Heart right ventricle (tissue), 16 donors: ENCODE measurements around the gene SP100. TPM values are rescaled to one million over a fixed set of nuclear protein-coding genes. Genes with fewer than 3 reads are reported as not detected.

Experiments used
- ATAC-seq, 8 donors: fragments of 200-7000 bp; cut with Tn5 transposase; one replicate each; pipeline ENCODE4 v1.9.1; 2020; ENCODE audit warnings: mild to moderate bottlenecking in 8 of 8, moderate library complexity in 8 of 8, moderate number of reproducible peaks in 1 of 8
- DNase-seq, 2 donors: peaks; one replicate each; pipeline ENCODE4 v3.0.0-alpha.2; 2020
- H3K27ac ChIP-seq, 10 donors: fragments of 200-600 bp; sonication (generic) in 2 of 10; one replicate each; pipeline versions ENCODE4 v1.5.0 to v1.8.0; 2020 to 2022; ENCODE audit warnings: mild to moderate bottlenecking in 3 of 10
- H3K27me3 ChIP-seq, 7 donors: fragments of 200-600 bp; one replicate each; pipeline ENCODE4 v1.8.0; 2021 to 2022; ENCODE audit warnings: mild to moderate bottlenecking in 2 of 7
- H3K36me3 ChIP-seq, 9 donors: fragments of 200-600 bp; sonication (generic) in 1 of 9; one replicate each; pipeline versions ENCODE4 v1.5.0 to v1.8.0; 2020 to 2022; ENCODE audit warnings: mild to moderate bottlenecking in 2 of 9
- H3K4me1 ChIP-seq, 9 donors: fragments of 200-600 bp; sonication (generic) in 1 of 9; one replicate each; pipeline versions ENCODE4 v1.5.0 to v1.8.0; 2020 to 2022; ENCODE audit warnings: mild to moderate bottlenecking in 4 of 9
- H3K4me3 ChIP-seq, 10 donors: fragments of 200-600 bp; sonication (generic) in 2 of 10; one replicate each; pipeline versions ENCODE4 v1.5.0 to v1.8.0; 2020 to 2022; ENCODE audit warnings: mild to moderate bottlenecking in 7 of 10, moderate library complexity in 2 of 10
- H3K9me3 ChIP-seq, 11 donors: fragments of 200-600 bp in 10 of 11; sonication (generic) in 2 of 11; one replicate each; pipeline versions ENCODE4 v1.5.0 to v1.8.0; 2013 to 2022; ENCODE audit warnings: mild to moderate bottlenecking in 2 of 11, control low read depth in 1 of 11, moderate library complexity in 1 of 11
- CTCF ChIP-seq, 9 donors: fragments of 200-600 bp; sonication (generic) in 2 of 9; IDR thresholded peaks; one replicate each; pipeline versions ENCODE4 v1.5.0 to v1.8.0; 2021 to 2022; ENCODE audit warnings: antibody characterized with exemption in 9 of 9, mild to moderate bottlenecking in 5 of 9, moderate library complexity in 1 of 9
- WGBS, 2 donors: extraction: QIAGEN DNeasy Blood & Tissue Kit; methylation state at CpG; one replicate each; pipeline ENCODE4 v1.1.7; 2013; ENCODE audit warnings: inconsistent platforms in 1 of 2; 5-methylcytosine and 5-hydroxymethylcytosine counted together
- intact Hi-C, 10 donors: fragments of 100-400 bp; cut with DNase I; formaldehyde crosslinking; loops; one replicate each; pipeline versions ENCODE4 v1.11.1 to v1.14.2; 2022
- polyA plus RNA-seq, 2 donors: library from polyadenylated mRNA; stranded (reverse); fragments of 200-250 nt; gene quantifications; one replicate each; pipeline ENCODE4 v1.2.3, GENCODE V29; 2013
- total RNA-seq, 10 donors: library from RNA; stranded (reverse); fragmentation: NEBNext Ultra II Directional in 3 of 10; extraction: Animal tissue kit (Norgen Biotek cat#: 25700) in 3 of 10; gene quantifications; one replicate each; pipeline versions ENCODE4 v1.2.1 to v1.2.4, GENCODE V29; 2021 to 2023
- donor health status: Arrhythmogenic right ventricular cardiomyopathy.
- donor health status: ischemic (EF 13 %, LVEDD 7.1; RV severe dilation, severe dysfunction).
- donor health status: healthy with polysubstance abuse.
- donor health status: DM: no; HTN: yes; CAD: no.
- donor health status: DM: no; HTN: no; CAD: no.
- donor health status: ischemic (EF 25% LVEDD 6.9; RV normal size, moderate dysfunction).
- donor health status: ischemic (EF 25% LVEDD 5.7; RV mildly dilated, moderate dysfunction).
- donor health status: healthy.
- donor health status: DM: yes; HTN: yes; CAD: no.
- donor health status: Ischemic cardiomyopathy.
- donor health status: ischemic (EF 35%, LVEDD 5.7; RV mildly dilated, moderate dysfunction).
- donor health status: nonischemic (EF 11% LVEDD 7.7; RV severe dilation, severe dysfunction).
- donor health status: DM: yes; HTN: yes; CAD: no.
- donor health status: PGD.
- donor health status: ischemic (EF 29% LVEDD 5.4; RV normal size, mild dysfunction).
- donor health status: nonischemic (EF 23%, LVEDD 6.1; RV moderate dilation, normal function).

Gene SP100
- total and polyA plus RNA-seq, 12 donors: 20.3 to 123 (median 57.7) TPM

DNA sequence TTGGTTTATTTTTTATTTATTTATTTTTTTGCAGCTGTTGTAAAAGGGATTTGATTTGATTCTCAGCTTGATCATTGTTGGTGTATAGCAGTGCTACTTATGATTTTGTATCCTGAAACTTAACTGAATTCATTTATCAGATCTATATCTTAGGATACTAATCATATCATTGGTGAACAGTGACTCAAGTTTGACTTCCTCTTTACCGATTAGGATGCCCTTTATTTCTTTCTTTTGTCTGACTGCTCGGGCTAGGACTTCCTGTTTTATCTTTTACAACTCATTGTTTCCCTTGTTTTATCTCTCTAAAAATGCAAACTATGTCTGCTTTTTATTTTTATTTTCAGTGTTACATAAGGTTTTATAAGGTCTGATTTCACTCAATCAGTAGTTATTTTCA, 23.6 kb downstream of the SP100 start:
- TF ChIP-seq CTCF (IDR thresholded peaks at IDR 0.05): no peak
- Histone ChIP-seq H3K9me3 (peaks cover 0 to 17% (median 6%) of the 10 kb centered on the region in 11 donors), H3K36me3 (peaks cover 0 to 49% (median 20%) of the 10 kb centered on the region in 9 donors), H3K27me3 (no peaks in the 10 kb centered on the region), H3K4me3 (peak overlapping the region in 1 of 10 donors; percentile 17), H3K27ac (peak overlapping the region in 1 of 10 donors; percentile 84), H3K4me1 (peaks cover 3 to 68% (median 28%) of the 10 kb centered on the region in 9 donors)
- WGBS, 2 donors: 23 to 38% methylated on average over 2 of the region's 2 CpGs
- intact Hi-C loops: no loop called here
- no peak for ATAC-seq
- DNase-seq: no peak

- peak in 3 of 8 donors; percentile 50 to 81 (median 73) for ATAC-seq
- Histone ChIP-seq H3K4me1 (peaks cover 3 to 66% (median 28%) of the 10 kb centered on the region in 9 donors), H3K27ac (peak overlapping the region in 1 of 10 donors; percentile 4)
Measured at GRCh38 chr2:230441227-230441897, 25.4 kb downstream of the SP100 start.

DNA sequence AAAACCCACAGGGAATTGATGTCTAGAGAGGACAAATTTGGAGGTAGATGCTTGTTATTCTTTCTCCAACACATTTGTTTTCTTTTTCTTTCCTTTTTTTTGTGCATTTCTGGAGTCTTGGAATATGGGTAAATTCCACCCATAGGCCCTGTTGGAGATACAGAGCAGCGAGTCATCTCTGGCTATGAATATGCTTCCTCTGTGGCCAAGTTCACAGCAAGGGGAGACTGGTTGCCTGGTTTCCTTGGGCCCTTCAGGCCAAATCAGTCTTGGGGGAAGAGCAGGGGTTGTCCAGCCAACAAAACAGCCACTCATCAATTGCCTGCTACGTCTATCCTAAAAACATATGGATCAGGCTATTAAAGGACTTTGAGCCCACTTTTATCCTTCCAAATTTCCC, 27.5 kb downstream of the SP100 start:
- DNase-seq (no peak), ATAC-seq (no peak)
- intact Hi-C loops: no loop called here
- WGBS, 2 donors: 79 to 86% methylated on average over 2 of the region's 2 CpGs
- Histone ChIP-seq H3K36me3 (peaks cover 0 to 67% (median 33%) of the 10 kb centered on the region in 9 donors), H3K4me3 (no peak overlapping the region), H3K27ac (peak overlapping the region in 1 of 10 donors; percentile 21), H3K4me1 (peaks cover 3 to 87% (median 28%) of the 10 kb centered on the region in 9 donors), H3K27me3 (no peaks in the 10 kb centered on the region), H3K9me3 (no peaks in the 10 kb centered on the region)
- no peak for TF ChIP-seq CTCF (IDR thresholded peaks at IDR 0.05)

More at GRCh38 chr2:230441227-230441897, 25.4 kb downstream of the SP100 start:
- Histone ChIP-seq H3K36me3 (peaks cover 0 to 60% (median 25%) of the 10 kb centered on the region in 9 donors), H3K4me3 (no peak overlapping the region), H3K27me3 (no peaks in the 10 kb centered on the region), H3K9me3 (peaks cover 0 to 9% (median under 1%) of the 10 kb centered on the region in 11 donors)
- intact Hi-C loops: no loop called here
- 68 to 80% methylated on average over 4 of the region's 4 CpGs for WGBS, 2 donors
- TF ChIP-seq CTCF (IDR thresholded peaks at IDR 0.05): no peak
- DNase-seq: no peak

GRCh38 chr2:230444832-230445231, 28.8 kb downstream of the SP100 start:
- H3K9me3 ChIP-seq: no peaks in the 10 kb centered on the region
- H3K27me3 ChIP-seq: no peaks in the 10 kb centered on the region
- 84 to 86% methylated on average over 2 of the region's 2 CpGs for WGBS, 2 donors
- ATAC-seq (no peak), DNase-seq (no peak)
- H3K36me3 ChIP-seq: peaks cover 0 to 80% (median 40%) of the 10 kb centered on the region in 9 donors
- H3K27ac ChIP-seq: no peak overlapping the region
- TF ChIP-seq CTCF (IDR thresholded peaks at IDR 0.05): no peak
- intact Hi-C loops: loop anchor here in 1 of 10 donors (5.0 kb wide), 1 partner anchor 33 kb away; no protein-coding TSS in a partner anchor
- peaks cover 1 to 86% (median 21%) of the 10 kb centered on the region in 9 donors for H3K4me1 ChIP-seq
- no peak overlapping the region for H3K4me3 ChIP-seq
